B cell (primary cell): ENCODE measurements around the gene TXNRD1.

Experiments used
- EZH2 ChIP-seq: IDR thresholded peaks from 2 replicates; pipeline ENCODE4 v1.6.1; 2012; ENCODE audit warnings: borderline replicate concordance, low read depth, mild to moderate bottlenecking, moderate library complexity, low read length; ENCODE audit not compliant: insufficient read depth, poor library complexity, severe bottlenecking
- TF ChIP-seq, protein P1 (sequence below): fragments of 200-600 bp; IDR thresholded peaks from one replicate; pipeline ENCODE4 v1.8.0; 2022; ENCODE audit warnings: antibody characterized with exemption, mild to moderate bottlenecking

DNA sequence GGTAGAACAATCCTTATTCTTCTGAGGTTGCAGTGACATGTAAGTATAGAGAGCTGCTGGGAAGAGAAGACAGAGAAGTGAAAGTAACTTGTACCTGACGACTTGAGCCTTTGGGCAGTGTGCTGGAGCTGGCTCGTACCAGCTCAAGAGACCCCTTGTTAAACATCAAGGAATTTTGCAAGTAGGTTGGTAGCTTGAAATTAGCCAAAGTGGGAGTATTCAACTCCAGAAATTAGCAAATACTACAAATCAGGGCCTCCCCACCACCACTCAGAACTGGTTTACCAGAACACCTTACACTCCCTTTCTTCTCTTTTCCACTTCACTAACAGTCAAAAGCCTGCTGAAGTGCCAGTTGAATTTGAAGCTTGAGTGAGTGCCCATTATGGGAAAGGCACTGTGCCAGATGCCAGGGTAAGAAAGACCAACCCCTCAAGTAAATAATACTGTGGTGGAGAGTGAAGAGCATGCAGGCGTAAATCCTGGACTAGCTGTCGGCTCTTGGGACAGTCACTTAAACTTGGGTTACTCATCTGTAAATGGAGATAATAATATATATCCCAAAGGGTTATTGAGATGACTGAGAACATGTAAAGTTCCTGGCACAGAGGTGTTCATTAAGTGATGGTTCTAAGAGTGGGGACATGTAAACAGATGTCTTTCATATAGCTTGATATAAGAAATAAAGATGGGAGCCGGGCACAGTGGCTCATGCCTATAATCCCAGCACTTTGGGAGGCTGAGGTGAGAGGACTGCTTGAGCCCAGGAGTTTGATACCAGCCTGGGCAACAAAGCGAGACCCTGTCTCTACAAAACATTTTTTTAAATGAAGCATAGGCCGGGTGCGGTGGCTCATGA, 60.9 kb downstream of the TXNRD1 start:
- TF ChIP-seq, protein P1, sequence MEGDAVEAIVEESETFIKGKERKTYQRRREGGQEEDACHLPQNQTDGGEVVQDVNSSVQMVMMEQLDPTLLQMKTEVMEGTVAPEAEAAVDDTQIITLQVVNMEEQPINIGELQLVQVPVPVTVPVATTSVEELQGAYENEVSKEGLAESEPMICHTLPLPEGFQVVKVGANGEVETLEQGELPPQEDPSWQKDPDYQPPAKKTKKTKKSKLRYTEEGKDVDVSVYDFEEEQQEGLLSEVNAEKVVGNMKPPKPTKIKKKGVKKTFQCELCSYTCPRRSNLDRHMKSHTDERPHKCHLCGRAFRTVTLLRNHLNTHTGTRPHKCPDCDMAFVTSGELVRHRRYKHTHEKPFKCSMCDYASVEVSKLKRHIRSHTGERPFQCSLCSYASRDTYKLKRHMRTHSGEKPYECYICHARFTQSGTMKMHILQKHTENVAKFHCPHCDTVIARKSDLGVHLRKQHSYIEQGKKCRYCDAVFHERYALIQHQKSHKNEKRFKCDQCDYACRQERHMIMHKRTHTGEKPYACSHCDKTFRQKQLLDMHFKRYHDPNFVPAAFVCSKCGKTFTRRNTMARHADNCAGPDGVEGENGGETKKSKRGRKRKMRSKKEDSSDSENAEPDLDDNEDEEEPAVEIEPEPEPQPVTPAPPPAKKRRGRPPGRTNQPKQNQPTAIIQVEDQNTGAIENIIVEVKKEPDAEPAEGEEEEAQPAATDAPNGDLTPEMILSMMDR: no peak
- no peak for TF ChIP-seq EZH2
